ENCODE results near the gene DLX2. TPM values are rescaled to one million over a fixed set of nuclear protein-coding genes. Genes with fewer than 3 reads are reported as not detected.
A peak's percentile ranks its signal among the peaks of the same experiment; 100 is the strongest.

The DLX2 gene
- total and polyA plus RNA-seq, 10 of the 15 experiments (the other 5 are each of a cell fraction or from before 2014, with no cell fraction given) = 0.03 TPM; not detected in 9

- TF ChIP-seq PAX5 (IDR thresholded peaks at IDR 0.05; ENCODE audit: borderline replicate concordance, low read depth, low read length) = no peak
- TF ChIP-seq ETV6 (conservative IDR thresholded peaks at IDR 0.05 in 1 of 2, IDR thresholded peaks at IDR 0.05 in 1 of 2; ENCODE audit: borderline replicate concordance in 1 of 2, low read depth in 1 of 2) = no peak
- no peak for TF ChIP-seq SREBF1 (IDR thresholded peaks at IDR 0.05; ENCODE audit: low read length)
Measured at GRCh38 chr2:172100080-172100934, 2.4 kb downstream of the DLX2 start (continued).

- Histone ChIP-seq H3K4me3 (no peak overlapping the region), H2AFZ (ENCODE audit: control insufficient read depth, low read depth, low read length) (no peak overlapping the region), H3K36me3 (ENCODE audit: control insufficient read depth in 2 of 2, insufficient read depth in 2 of 2, low read length in 1 of 2) (no peaks in the 10 kb centered on the region), H3K4me1 (ENCODE audit: control insufficient read depth, insufficient read depth, low read length) (peaks cover 41% of the 10 kb centered on the region), H3K4me2 (ENCODE audit: control insufficient read depth, insufficient read depth) (peak overlapping the region; percentile 73), H4K20me1 (ENCODE audit: control insufficient read depth, insufficient read depth) (no peaks in the 10 kb centered on the region), H3K79me2 (ENCODE audit: control insufficient read depth, insufficient read depth, low read length) (no peaks in the 10 kb centered on the region), H3K9ac (ENCODE audit: control insufficient read depth, insufficient read depth, low read length) (no peak overlapping the region), H3K9me3 (replicated peaks; ENCODE audit: control insufficient read depth, insufficient read depth, low read length) (no peaks in the 10 kb centered on the region), H3K27ac (ENCODE audit: control insufficient read depth, insufficient read depth) (no peak overlapping the region), H3K27me3 (replicated peaks in 1 of 2; ENCODE audit: control insufficient read depth in 2 of 2, insufficient read depth in 2 of 2, low read length in 1 of 2) (peaks cover 32 to 48% of the 10 kb centered on the region in 2 experiments)
- no TSS peak for BruUV-seq (replicated peaks)
- intact Hi-C loops (cut with micrococcal nuclease; ENCODE audit: unreplicated experiment) (loop anchor here (5.0 to 10.0 kb wide), 2 partner anchors 102 to 145 kb away; partner anchors contain the start of gene METAP1D), in situ Hi-C loops (cut with MboI) (loop anchor here (10.0 to 25.0 kb wide), 3 partner anchors 287 to 1125 kb away; no protein-coding TSS in a partner anchor)
- TF ChIP-seq CREB1 (IDR thresholded peaks at IDR 0.05; ENCODE audit: low read depth) (no peak), ZBTB40 (IDR thresholded peaks at IDR 0.05; ENCODE audit: borderline replicate concordance) (no peak), BMI1 (IDR thresholded peaks at IDR 0.05; ENCODE audit: borderline replicate concordance) (0 out of 2 replicates have a peak, but pooled peaks have one; percentile 15), EZH2 (IDR thresholded peaks at IDR 0.05; ENCODE audit: borderline replicate concordance, control insufficient read depth, low read depth, low read length) (0 out of 2 replicates have a peak, but pooled peaks have one; percentile 31)
- ChIA-PET POLR2A (interaction anchor here (0.9 kb wide), 1 partner anchor 387 kb away, joined by 3 read pairs; no protein-coding TSS in a partner anchor), RAD21 (ENCODE audit: unreplicated experiment) (interaction anchor here (0.6 to 1.4 kb wide), 4 partner anchors 21 to 1182 kb away, joined by 3 to 4 read pairs (median 3); no protein-coding TSS in a partner anchor), SMC1A (ENCODE audit: uncharacterized antibody, unreplicated experiment) (interaction anchor here (1.0 kb wide), 1 partner anchor 288 kb away, joined by 3 read pairs; no protein-coding TSS in a partner anchor), CTCF (interaction anchor here (0.6 to 1.1 kb wide), 5 partner anchors 16 to 396 kb away, joined by 3 to 6 read pairs (median 3); no protein-coding TSS in a partner anchor)
- WGBS (ENCODE audit: insufficient coverage, insufficient replicate concordance, low lambda C conversion rate, missing lambda C conversion rate) = 40% methylated on average over 6 of the region's 13 CpGs
- FAIRE-seq (no peak), ATAC-seq (no peak), DNase-seq (ENCODE audit: low read depth, low spot score) (no peak)
Measured at GRCh38 chr2:172099472-172100079, 3.1 kb downstream of the DLX2 start.
